ENCODE measurements around the gene ABCA13.

ABCA13 gene

GRCh38 chr7:48384180-48384752 is 213.0 kb downstream of the ABCA13 start:
- TF ChIP-seq MAX (IDR thresholded peaks at IDR 0.05) (no peak), TCF12 (IDR thresholded peaks at IDR 0.05; ENCODE audit: low read depth) (no peak), NFIC (IDR thresholded peaks at IDR 0.05) (no peak), EP300 (IDR thresholded peaks at IDR 0.05; ENCODE audit: borderline replicate concordance) (no peak), RAD21 (IDR thresholded peaks at IDR 0.05; ENCODE audit: low read depth) (no peak), USF1 (IDR thresholded peaks at IDR 0.05) (no peak), REST (IDR thresholded peaks at IDR 0.05; ENCODE audit: low read depth) (no peak), ZBTB7A (IDR thresholded peaks at IDR 0.05; ENCODE audit: low read depth) (no peak), TAF1 (IDR thresholded peaks at IDR 0.05; ENCODE audit: low read depth) (no peak), CREB1 (IDR thresholded peaks at IDR 0.05; ENCODE audit: low read depth) (no peak), YY1 (IDR thresholded peaks at IDR 0.05; ENCODE audit: low read depth) (no peak), FOXM1 (IDR thresholded peaks at IDR 0.05; ENCODE audit: borderline replicate concordance, low read depth) (no peak), TEAD4 (IDR thresholded peaks at IDR 0.05) (no peak), CEBPB (IDR thresholded peaks at IDR 0.05) (no peak), EGR1 (IDR thresholded peaks at IDR 0.05) (no peak)

- no peak for TF ChIP-seq TCF12 (IDR thresholded peaks at IDR 0.05; ENCODE audit: low read depth)
- no peak for TF ChIP-seq USF1 (IDR thresholded peaks at IDR 0.05)
- no peak for TF ChIP-seq ZBTB7A (IDR thresholded peaks at IDR 0.05; ENCODE audit: low read depth)
- TF ChIP-seq MAX (IDR thresholded peaks at IDR 0.05) = no peak
- TF ChIP-seq NFIC (IDR thresholded peaks at IDR 0.05) = no peak
- TF ChIP-seq CREB1 (IDR thresholded peaks at IDR 0.05; ENCODE audit: low read depth) = no peak
- TF ChIP-seq EP300 (IDR thresholded peaks at IDR 0.05; ENCODE audit: borderline replicate concordance) = no peak
- no peak for TF ChIP-seq RAD21 (IDR thresholded peaks at IDR 0.05; ENCODE audit: low read depth)
Measured at GRCh38 chr7:48387932-48388331, 216.7 kb downstream of the ABCA13 start.

- no peak for TF ChIP-seq TAF1 (IDR thresholded peaks at IDR 0.05; ENCODE audit: low read depth)
- no peak for TF ChIP-seq EP300 (IDR thresholded peaks at IDR 0.05; ENCODE audit: borderline replicate concordance)
- no peak for TF ChIP-seq MAX (IDR thresholded peaks at IDR 0.05)
- no peak for TF ChIP-seq TCF12 (IDR thresholded peaks at IDR 0.05; ENCODE audit: low read depth)
- no peak for TF ChIP-seq EGR1 (IDR thresholded peaks at IDR 0.05)
- no peak for TF ChIP-seq YY1 (IDR thresholded peaks at IDR 0.05; ENCODE audit: low read depth)
- TF ChIP-seq ZBTB7A (IDR thresholded peaks at IDR 0.05; ENCODE audit: low read depth) = no peak
- no peak for TF ChIP-seq REST (IDR thresholded peaks at IDR 0.05; ENCODE audit: low read depth)
- no peak for TF ChIP-seq TEAD4 (IDR thresholded peaks at IDR 0.05)
- no peak for TF ChIP-seq CREB1 (IDR thresholded peaks at IDR 0.05; ENCODE audit: low read depth)
- no peak for TF ChIP-seq NFIC (IDR thresholded peaks at IDR 0.05)
- no peak for TF ChIP-seq FOXM1 (IDR thresholded peaks at IDR 0.05; ENCODE audit: borderline replicate concordance, low read depth)
- no peak for TF ChIP-seq USF1 (IDR thresholded peaks at IDR 0.05)
- TF ChIP-seq CEBPB (IDR thresholded peaks at IDR 0.05) = no peak
- TF ChIP-seq RAD21 (IDR thresholded peaks at IDR 0.05; ENCODE audit: low read depth) = no peak
Measured at GRCh38 chr7:48388911-48389310, 217.7 kb downstream of the ABCA13 start.

- TF ChIP-seq TEAD4 (IDR thresholded peaks at IDR 0.05) = no peak
- no peak for TF ChIP-seq YY1 (IDR thresholded peaks at IDR 0.05; ENCODE audit: low read depth)
- TF ChIP-seq TAF1 (IDR thresholded peaks at IDR 0.05; ENCODE audit: low read depth) = no peak
- no peak for TF ChIP-seq USF1 (IDR thresholded peaks at IDR 0.05)
- TF ChIP-seq TCF12 (IDR thresholded peaks at IDR 0.05; ENCODE audit: low read depth) = no peak
- no peak for TF ChIP-seq MAX (IDR thresholded peaks at IDR 0.05)
- TF ChIP-seq ZBTB7A (IDR thresholded peaks at IDR 0.05; ENCODE audit: low read depth) = no peak
Measured at GRCh38 chr7:48389977-48390376, 218.7 kb downstream of the ABCA13 start.

All from Ishikawa (cell line).